Fibroblast of lung (primary cell): ENCODE results near the gene PDE6G.

ENCODE experiments used
- EZH2 ChIP-seq: IDR thresholded peaks from 2 replicates; pipeline ENCODE4 v1.5.1; 2012; ENCODE audit warnings: low read length, control low read depth, mild to moderate bottlenecking; ENCODE audit errors: missing control alignments
- TF ChIP-seq, protein P1 (sequence below), 2 donors: IDR thresholded peaks in 1 of 2; conservative IDR thresholded peaks in 1 of 2; 1 replicate in 1 of 2; 2 replicates in 1 of 2; pipeline ENCODE4 v1.5.1; 2011 to 2012; ENCODE audit warnings: low read length in 2 of 2, control low read depth in 1 of 2, inconsistent platforms in 1 of 2, low read depth in 1 of 2, mild to moderate bottlenecking in 1 of 2

DNA sequence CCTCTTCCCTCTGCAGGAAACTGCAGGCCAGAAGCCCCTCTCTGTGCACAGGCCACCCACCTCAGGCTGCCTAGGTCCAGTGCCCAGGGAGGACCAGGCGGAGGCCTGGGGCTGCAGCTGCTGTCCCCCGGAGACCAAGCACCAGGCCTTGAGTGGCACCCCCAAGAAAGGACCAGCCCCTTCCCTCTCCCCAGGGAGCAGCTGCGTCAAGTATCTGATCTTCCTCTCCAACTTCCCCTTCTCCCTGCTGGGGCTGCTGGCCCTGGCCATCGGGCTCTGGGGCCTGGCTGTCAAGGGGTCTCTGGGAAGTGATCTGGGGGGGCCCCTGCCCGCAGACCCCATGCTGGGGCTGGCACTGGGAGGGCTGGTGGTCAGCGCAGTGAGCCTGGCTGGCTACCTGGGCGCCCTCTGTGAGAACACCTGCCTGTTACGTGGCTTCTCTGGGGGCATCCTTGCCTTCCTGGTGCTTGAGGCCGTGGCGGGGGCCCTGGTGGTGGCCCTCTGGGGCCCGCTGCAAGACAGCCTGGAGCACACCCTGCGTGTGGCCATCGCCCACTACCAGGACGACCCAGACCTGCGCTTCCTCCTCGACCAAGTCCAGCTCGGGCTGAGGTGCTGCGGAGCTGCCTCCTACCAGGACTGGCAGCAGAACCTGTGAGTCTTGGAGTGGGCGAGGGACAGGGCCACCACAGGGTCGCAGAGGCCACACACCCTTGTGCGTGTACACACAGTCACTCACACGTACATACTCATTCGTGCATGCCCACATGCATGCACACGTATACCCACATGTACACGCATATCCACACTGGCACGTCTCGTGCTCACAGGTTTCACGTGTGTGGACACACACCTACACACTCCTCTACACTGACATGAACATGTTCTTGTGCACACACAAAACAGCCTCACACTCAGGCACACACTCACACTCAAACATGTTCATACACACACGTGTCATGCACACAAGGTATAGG lies 11.1 kb downstream of the PDE6G start:
- TF ChIP-seq, protein P1, sequence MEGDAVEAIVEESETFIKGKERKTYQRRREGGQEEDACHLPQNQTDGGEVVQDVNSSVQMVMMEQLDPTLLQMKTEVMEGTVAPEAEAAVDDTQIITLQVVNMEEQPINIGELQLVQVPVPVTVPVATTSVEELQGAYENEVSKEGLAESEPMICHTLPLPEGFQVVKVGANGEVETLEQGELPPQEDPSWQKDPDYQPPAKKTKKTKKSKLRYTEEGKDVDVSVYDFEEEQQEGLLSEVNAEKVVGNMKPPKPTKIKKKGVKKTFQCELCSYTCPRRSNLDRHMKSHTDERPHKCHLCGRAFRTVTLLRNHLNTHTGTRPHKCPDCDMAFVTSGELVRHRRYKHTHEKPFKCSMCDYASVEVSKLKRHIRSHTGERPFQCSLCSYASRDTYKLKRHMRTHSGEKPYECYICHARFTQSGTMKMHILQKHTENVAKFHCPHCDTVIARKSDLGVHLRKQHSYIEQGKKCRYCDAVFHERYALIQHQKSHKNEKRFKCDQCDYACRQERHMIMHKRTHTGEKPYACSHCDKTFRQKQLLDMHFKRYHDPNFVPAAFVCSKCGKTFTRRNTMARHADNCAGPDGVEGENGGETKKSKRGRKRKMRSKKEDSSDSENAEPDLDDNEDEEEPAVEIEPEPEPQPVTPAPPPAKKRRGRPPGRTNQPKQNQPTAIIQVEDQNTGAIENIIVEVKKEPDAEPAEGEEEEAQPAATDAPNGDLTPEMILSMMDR (conservative IDR thresholded peaks at IDR 0.05 in 1 of 2, IDR thresholded peaks at IDR 0.05 in 1 of 2; ENCODE audit: low read depth in 1 of 2, low read length in 2 of 2) = no peak
- TF ChIP-seq EZH2 = no peak
